Tongue (tissue), 2 donors: Measurements from ENCODE around the gene NRG3. TPM values are rescaled to one million over a fixed set of nuclear protein-coding genes. Genes with fewer than 3 reads are reported as not detected.
"Not testable (repeated sequence)": the region's sequence is repeated elsewhere in the genome, so short reads cannot be mapped to it uniquely, and the experiment has no call there.

Experiments
- DNase-seq: peaks from one replicate; pipeline ENCODE4 v3.0.0-alpha.2; 2015
- total RNA-seq: library from RNA; depleted of rRNA; stranded (reverse); fragments of >200 nt; gene quantifications from one replicate; pipeline ENCODE4 v1.2.3, GENCODE V29; 2014

The NRG3 gene
- total RNA-seq, 1 donor from 2014 or later, result 0.31 TPM

- DNase-seq, result no peak
Observed at GRCh38 chr10:82591421-82591820, 716.4 kb downstream of the NRG3 start.

DNA sequence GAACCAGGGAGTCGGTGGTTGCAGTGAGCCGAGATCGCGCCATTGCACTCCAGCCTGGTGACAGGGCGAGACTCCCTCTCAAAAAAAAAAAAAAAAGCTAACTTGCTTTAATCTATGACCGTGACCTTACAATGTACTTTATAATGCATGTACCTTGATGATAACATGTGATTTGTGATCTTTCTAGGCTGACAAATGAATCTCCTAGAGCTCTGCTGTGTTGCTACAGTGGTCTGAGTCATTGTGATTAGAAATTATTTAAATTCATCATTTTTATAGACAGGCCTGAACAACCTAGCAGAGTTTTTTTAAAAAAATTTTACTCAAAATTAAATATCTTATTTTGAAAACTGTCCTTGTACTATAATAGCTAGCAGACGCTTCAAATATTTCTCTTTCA, 722.8 kb downstream of the NRG3 start:
- no peak for DNase-seq

- no peak for DNase-seq
Observed at GRCh38 chr10:82609845-82610244, 734.9 kb downstream of the NRG3 start.

GRCh38 chr10:82618007-82618406, 743.0 kb downstream of the NRG3 start:
- no peak for DNase-seq

DNA sequence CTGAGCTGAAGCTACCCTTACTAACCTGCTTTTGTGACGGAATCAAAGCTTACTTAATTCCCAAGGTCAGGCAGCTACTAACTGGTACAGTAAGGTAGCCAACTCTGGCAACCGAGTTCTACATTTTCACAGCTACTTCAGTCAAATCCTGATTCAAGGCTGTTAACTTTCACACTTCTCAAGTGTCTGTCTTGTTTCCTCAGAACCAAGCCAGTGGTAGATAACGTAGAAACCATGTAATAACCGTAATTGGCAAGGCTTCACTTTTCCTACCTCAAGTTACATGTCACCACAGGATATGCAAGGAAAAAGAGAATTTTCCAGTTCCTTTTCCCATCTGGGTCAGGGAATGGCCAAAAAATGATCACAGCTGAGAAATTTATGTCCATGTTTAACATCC, 746.7 kb downstream of the NRG3 start:
- no peak for DNase-seq

GRCh38 chr10:82622479-82622878, 747.5 kb downstream of the NRG3 start:
- peak; percentile 41 for DNase-seq

DNA sequence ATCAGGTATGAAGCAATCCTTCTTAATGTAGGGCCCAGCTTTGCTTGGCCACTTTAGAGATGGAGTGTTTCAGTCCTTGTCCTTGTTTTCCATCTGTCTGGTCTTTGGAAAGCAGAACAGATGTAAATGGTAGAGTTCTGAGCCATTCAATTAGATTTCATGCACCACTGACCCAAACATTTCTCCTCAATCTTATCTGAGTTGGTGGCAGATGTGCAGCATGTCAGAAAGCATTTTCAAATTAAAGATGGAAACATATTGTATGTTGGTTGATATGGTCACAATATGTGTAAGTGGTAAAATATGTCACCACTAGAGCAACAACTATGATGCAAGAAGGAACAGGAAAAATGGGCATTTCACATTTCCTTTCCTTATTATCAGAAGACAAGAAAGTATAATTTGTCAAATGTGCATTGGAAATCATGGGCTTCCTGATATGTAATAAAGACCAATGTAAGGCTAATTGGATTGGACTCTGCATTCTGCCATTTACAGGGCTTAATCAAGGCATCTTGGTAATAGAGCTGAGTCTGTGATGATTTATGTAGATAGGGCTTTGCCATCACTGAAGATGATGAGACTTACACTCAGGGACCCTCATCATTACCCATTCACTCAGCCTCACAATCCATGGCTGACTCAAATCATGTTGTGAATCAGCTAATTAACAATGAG, 750.7 kb downstream of the NRG3 start:
- DNase-seq, result no peak

DNA sequence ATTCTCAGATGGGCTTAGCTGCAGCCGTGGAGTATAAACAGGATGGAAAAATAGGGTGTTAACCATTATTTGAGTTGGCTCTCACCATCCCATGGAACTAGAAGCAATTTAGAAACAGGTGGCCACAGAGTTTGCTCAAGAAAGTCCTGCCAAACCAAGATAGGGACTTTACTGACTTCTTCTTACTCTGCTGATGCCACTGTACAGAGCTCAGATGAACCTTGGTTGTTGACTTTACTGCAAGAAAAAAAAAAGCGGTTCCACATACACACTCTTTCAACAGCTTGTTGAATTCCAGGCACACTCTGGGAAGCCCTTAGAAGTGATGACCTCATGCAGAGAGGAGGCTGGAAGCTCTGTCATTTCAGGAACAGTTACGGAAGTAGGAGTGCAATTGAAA, 753.4 kb downstream of the NRG3 start:
- DNase-seq, result peak; percentile 53

- DNase-seq, result no peak
Observed at GRCh38 chr10:82643076-82643475, 768.1 kb downstream of the NRG3 start.

DNA sequence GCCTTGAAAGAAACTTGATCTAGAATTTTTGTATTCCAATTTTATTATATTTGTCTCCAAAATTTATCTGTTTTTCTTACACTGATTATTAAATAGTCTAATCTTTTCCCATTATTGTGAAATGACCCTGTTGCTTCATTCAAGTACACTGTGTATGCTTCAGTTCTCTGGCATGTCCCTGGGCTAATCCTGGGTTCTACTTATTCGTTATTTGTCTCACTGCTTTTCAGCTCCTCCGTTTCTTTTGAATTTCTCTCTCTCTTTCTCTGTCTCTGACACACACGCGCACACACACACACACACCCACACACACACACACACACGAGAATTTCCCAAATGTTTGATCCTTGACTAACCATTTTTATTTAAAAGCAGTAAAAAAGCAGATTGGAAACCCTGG, 768.6 kb downstream of the NRG3 start:
- DNase-seq, result no peak

- no peak for DNase-seq
Observed at GRCh38 chr10:82645221-82645620, 770.2 kb downstream of the NRG3 start.

GRCh38 chr10:82653244-82654155, 778.5 kb downstream of the NRG3 start:
- DNase-seq, result no peak

DNA sequence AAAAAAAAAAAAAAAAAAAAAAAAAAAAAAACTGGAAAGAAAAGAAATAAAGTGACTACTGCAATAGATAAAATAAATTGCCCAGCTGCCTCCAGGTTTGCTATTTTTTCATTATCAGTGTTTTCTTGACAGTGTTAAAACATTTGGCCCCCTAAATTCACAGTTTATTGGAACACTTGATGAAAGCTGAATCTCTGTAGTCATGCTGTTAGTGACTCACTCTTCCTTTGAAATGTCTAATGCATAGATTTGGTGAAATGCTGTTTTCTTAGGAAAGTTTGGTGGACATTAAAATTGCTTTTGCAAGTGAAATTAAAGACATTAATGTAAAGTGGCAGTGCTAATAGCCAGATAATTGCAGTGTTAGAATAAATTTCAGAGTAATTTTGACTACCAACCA, 785.2 kb downstream of the NRG3 start:
- DNase-seq, result no peak

GRCh38 chr10:82660986-82661385, 786.0 kb downstream of the NRG3 start:
- DNase-seq, result no peak

- DNase-seq, result peak; percentile 7
Observed at GRCh38 chr10:82661701-82662100, 786.7 kb downstream of the NRG3 start.

DNA sequence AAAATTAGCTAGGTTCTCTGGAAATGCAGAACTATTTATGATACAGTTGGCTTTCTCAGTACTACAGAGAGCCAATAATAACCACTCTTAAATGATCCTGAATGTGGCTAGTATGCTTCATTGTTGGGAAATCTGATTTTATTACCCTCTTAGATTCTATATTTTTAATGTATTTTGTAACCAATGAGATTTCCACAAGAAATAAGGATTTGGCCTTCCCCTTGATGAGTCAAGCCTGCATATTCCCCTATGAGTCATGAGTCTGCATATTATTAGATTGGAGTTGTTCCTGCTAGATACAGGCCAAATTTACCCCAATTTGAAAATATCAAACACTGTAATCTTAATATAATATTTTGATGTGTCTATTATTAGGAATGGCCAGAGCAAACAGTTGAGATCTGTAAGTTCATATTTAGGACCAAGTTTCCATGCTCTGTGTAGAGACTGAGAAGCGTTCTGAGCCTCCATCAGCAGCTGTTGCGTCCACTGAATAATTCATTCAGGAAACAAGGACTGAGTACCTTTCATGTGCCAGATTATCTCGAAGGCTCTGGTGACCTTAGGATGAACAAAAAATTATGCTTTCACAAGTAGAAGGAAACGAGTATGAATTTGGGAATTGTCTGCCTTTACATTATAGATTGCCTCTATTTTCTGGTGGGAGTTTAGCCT, 793.4 kb downstream of the NRG3 start:
- no peak for DNase-seq

GRCh38 chr10:82674036-82674435, 799.0 kb downstream of the NRG3 start:
- no peak for DNase-seq

- DNase-seq, result not testable (repeated sequence)
Observed at GRCh38 chr10:82677932-82678331, 802.9 kb downstream of the NRG3 start.

GRCh38 chr10:82678451-82678850, 803.5 kb downstream of the NRG3 start:
- DNase-seq, result not testable (repeated sequence)

GRCh38 chr10:82680608-82681007, 805.6 kb downstream of the NRG3 start:
- DNase-seq, result no peak

DNA sequence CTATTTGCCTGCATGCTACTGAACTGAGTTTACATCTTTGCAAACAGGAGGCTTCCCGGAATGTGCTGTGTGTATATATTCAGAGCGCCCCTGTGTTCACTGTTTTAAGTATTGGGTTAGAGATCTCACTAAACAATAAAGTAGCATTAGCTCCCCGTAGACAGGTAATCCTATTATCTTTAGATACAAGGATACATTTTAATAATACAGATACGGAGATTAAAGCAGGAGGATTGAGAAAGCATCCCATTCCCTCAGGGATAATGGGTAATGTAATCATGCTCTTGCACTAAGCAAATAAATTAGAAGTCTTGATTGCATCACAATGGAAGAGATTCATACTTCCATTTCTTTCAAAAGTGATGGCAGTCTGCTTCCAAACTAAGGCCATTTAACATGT, 809.0 kb downstream of the NRG3 start:
- no peak for DNase-seq

- DNase-seq, result no peak
Observed at GRCh38 chr10:82685087-82685486, 810.1 kb downstream of the NRG3 start.

- no peak for DNase-seq
Observed at GRCh38 chr10:82691211-82691610, 816.2 kb downstream of the NRG3 start.
